Heart left ventricle (tissue), 16 donors: ENCODE results near the gene CKM. TPM values are rescaled to one million over a fixed set of nuclear protein-coding genes. Genes with fewer than 3 reads are reported as not detected.

Experiments
- ATAC-seq, 4 donors: fragments of 200-7000 bp; cut with Tn5 transposase; one replicate each; pipeline ENCODE4 v1.9.1; 2020 to 2022; ENCODE audit warnings: moderate library complexity in 4 of 4, mild to moderate bottlenecking in 3 of 4, moderate number of reproducible peaks in 1 of 4
- DNase-seq, 5 donors: peaks; one replicate each; pipeline ENCODE4 v3.0.0-alpha.2; 2020
- H3K27ac ChIP-seq, 12 donors: fragments of 200-600 bp; sonication (generic) in 4 of 12; one replicate each; pipeline versions ENCODE4 v1.5.0 to v1.8.0; 2016 to 2022; ENCODE audit warnings: mild to moderate bottlenecking in 2 of 12
- H3K27me3 ChIP-seq, 9 donors: fragments of 200-600 bp; sonication (generic) in 2 of 9; one replicate each; pipeline versions ENCODE4 v1.5.1 to v1.8.0; 2016 to 2022; ENCODE audit warnings: mild to moderate bottlenecking in 3 of 9
- H3K36me3 ChIP-seq, 9 donors: fragments of 200-600 bp; sonication (generic) in 2 of 9; one replicate each; pipeline versions ENCODE4 v1.5.0 to v1.8.0; 2018 to 2022; ENCODE audit warnings: mild to moderate bottlenecking in 2 of 9
- H3K4me1 ChIP-seq, 12 donors: fragments of 200-600 bp; sonication (generic) in 4 of 12; one replicate each; pipeline versions ENCODE4 v1.5.0 to v1.8.0; 2016 to 2022; ENCODE audit warnings: mild to moderate bottlenecking in 3 of 12
- H3K4me3 ChIP-seq, 12 donors: fragments of 200-600 bp; sonication (generic) in 4 of 12; one replicate each; pipeline versions ENCODE4 v1.5.0 to v1.8.0; 2017 to 2022; ENCODE audit warnings: mild to moderate bottlenecking in 9 of 12, moderate library complexity in 4 of 12
- H3K9me3 ChIP-seq, 12 donors: fragments of 200-600 bp; sonication (generic) in 4 of 12; one replicate each; pipeline versions ENCODE4 v1.5.0 to v1.8.0; 2016 to 2022; ENCODE audit warnings: mild to moderate bottlenecking in 1 of 12
- CTCF ChIP-seq, 12 donors: fragments of 200-600 bp; sonication (generic) in 4 of 12; IDR thresholded peaks; one replicate each; pipeline versions ENCODE4 v1.5.0 to v1.8.0; 2018 to 2022; ENCODE audit warnings: antibody characterized with exemption in 12 of 12, mild to moderate bottlenecking in 5 of 12
- POLR2A ChIP-seq, 2 donors: fragments of 450-650 bp; IDR thresholded peaks; one replicate each; pipeline ENCODE4 v1.6.1; 2017; ENCODE audit warnings: antibody characterized with exemption in 2 of 2, mild to moderate bottlenecking in 2 of 2, moderate library complexity in 2 of 2
- WGBS, 4 donors: extraction: QIAGEN DNeasy Blood & Tissue Kit in 2 of 4; methylation state at CpG; one replicate each; pipeline versions ENCODE4 v1.1.5 to v1.1.7; 2013 to 2018; 5-methylcytosine and 5-hydroxymethylcytosine counted together
- intact Hi-C, 10 donors: fragments of 100-400 bp; cut with DNase I; formaldehyde crosslinking; loops; one replicate each; pipeline versions ENCODE4 v1.11.1 to v1.14.2; 2022
- polyA plus RNA-seq, 2 donors: library from polyadenylated mRNA; stranded (reverse); fragments of 200-250 nt; gene quantifications; one replicate each; pipeline ENCODE4 v1.2.3, GENCODE V29; 2013
- total RNA-seq, 9 donors: library from RNA; depleted of rRNA in 2 of 9; stranded (reverse); fragments of >200 nt in 2 of 9; fragmentation: NEBNext Ultra II Directional in 3 of 9; extraction: Animal tissue kit (Norgen Biotek cat#: 25700) in 3 of 9; gene quantifications; one replicate each; pipeline versions ENCODE4 v1.1.0 to v1.2.4, GENCODE V29; 2016 to 2023
- donor health status: ischemic (EF 13 %, LVEDD 7.1; RV severe dilation, severe dysfunction).
- donor health status: healthy with polysubstance abuse.
- donor health status: DM: no; HTN: yes; CAD: no.
- donor health status: DM: no; HTN: no; CAD: no.
- donor health status: ischemic (EF 25% LVEDD 6.9; RV normal size, moderate dysfunction).
- donor health status: ischemic (EF 25% LVEDD 5.7; RV mildly dilated, moderate dysfunction).
- donor health status: healthy.
- donor health status: DM: yes; HTN: yes; CAD: no.
- donor health status: ischemic (EF 35%, LVEDD 5.7; RV mildly dilated, moderate dysfunction).
- donor health status: nonischemic (EF 11% LVEDD 7.7; RV severe dilation, severe dysfunction).
- donor health status: DM: yes; HTN: yes; CAD: no.
- donor health status: PGD.
- donor health status: ischemic (EF 29% LVEDD 5.4; RV normal size, mild dysfunction).
- donor health status: nonischemic (EF 23%, LVEDD 6.1; RV moderate dilation, normal function).

Gene CKM
- total and polyA plus RNA-seq, 11 donors: 1,885 to 11,128 (median 3,786) TPM

GRCh38 chr19:45349126-45349415 lies 26.4 kb upstream of the CKM start:
- DNase-seq (no peak), ATAC-seq (no peak)
- Histone ChIP-seq H3K27me3 (peaks cover 0 to 24% (median 7%) of the 10 kb centered on the region in 9 donors), H3K36me3 (peaks cover 0 to 32% (median 18%) of the 10 kb centered on the region in 9 donors), H3K27ac (no peak overlapping the region), H3K4me3 (no peak overlapping the region), H3K4me1 (no peaks in the 10 kb centered on the region), H3K9me3 (no peaks in the 10 kb centered on the region)
- intact Hi-C loops: loop anchor here in 1 of 10 donors (10.0 kb wide), 2 partner anchors 154 to 444 kb away; partner anchors contain the start of gene APOE
- TF ChIP-seq POLR2A (IDR thresholded peaks at IDR 0.05) (no peak), CTCF (IDR thresholded peaks at IDR 0.05) (no peak)
- WGBS, 4 donors: 51 to 76% (median 69%) methylated on average over 3 of the region's 3 CpGs

- TF ChIP-seq POLR2A (IDR thresholded peaks at IDR 0.05): no peak
- TF ChIP-seq CTCF (IDR thresholded peaks at IDR 0.05): no peak
- H3K9me3 ChIP-seq: no peaks in the 10 kb centered on the region
- no peak overlapping the region for H3K4me3 ChIP-seq
- no peak for ATAC-seq
- H3K27ac ChIP-seq: no peak overlapping the region
- 75 to 81% (median 78%) methylated on average over 9 to 23 of the region's 23 CpGs for WGBS, 4 donors
- H3K4me1 ChIP-seq: no peaks in the 10 kb centered on the region
- H3K27me3 ChIP-seq: peaks cover 0 to 24% (median 7%) of the 10 kb centered on the region in 9 donors
- DNase-seq: no peak
- peaks cover 0 to 28% (median 16%) of the 10 kb centered on the region in 9 donors for H3K36me3 ChIP-seq
- intact Hi-C loops: loop anchor here in 1 of 10 donors (10.0 kb wide), 2 partner anchors 154 to 444 kb away; partner anchors contain the start of gene APOE
Observed at GRCh38 chr19:45348367-45349125, 25.9 kb upstream of the CKM start.

- Histone ChIP-seq H3K27me3 (peaks cover 0 to 24% (median 7%) of the 10 kb centered on the region in 9 donors), H3K36me3 (peaks cover 0 to 21% (median 10%) of the 10 kb centered on the region in 9 donors), H3K4me1 (no peaks in the 10 kb centered on the region), H3K27ac (no peak overlapping the region), H3K9me3 (no peaks in the 10 kb centered on the region), H3K4me3 (no peak overlapping the region)
- ATAC-seq (peak in 1 of 4 donors; percentile 15), DNase-seq (no peak)
- intact Hi-C loops: loop anchor here in 1 of 10 donors (10.0 kb wide), 2 partner anchors 153 to 443 kb away; partner anchors contain the start of gene APOE
- TF ChIP-seq POLR2A (IDR thresholded peaks at IDR 0.05): no peak
- no peak for TF ChIP-seq CTCF (IDR thresholded peaks at IDR 0.05)
- WGBS, 4 donors: 64 to 72% (median 71%) methylated on average over 15 to 25 of the region's 25 CpGs
Observed at GRCh38 chr19:45347570-45348366, 25.1 kb upstream of the CKM start.

- no peaks in the 10 kb centered on the region for H3K4me1 ChIP-seq
- TF ChIP-seq POLR2A (IDR thresholded peaks at IDR 0.05) (no peak), CTCF (IDR thresholded peaks at IDR 0.05) (no peak)
- no peaks in the 10 kb centered on the region for H3K9me3 ChIP-seq
- 11 to 30% (median 25%) methylated on average over 8 to 27 of the region's 27 CpGs for WGBS, 4 donors
- intact Hi-C loops: loop anchor here in 1 of 10 donors (10.0 kb wide), 2 partner anchors 152 to 442 kb away; partner anchors contain the start of gene APOE
- H3K4me3 ChIP-seq: no peak overlapping the region
- no peak for DNase-seq
- no peak for ATAC-seq
- H3K27me3 ChIP-seq: peaks cover 0 to 24% (median 7%) of the 10 kb centered on the region in 9 donors
- H3K27ac ChIP-seq: no peak overlapping the region
- peaks cover 0 to 8% (median 1%) of the 10 kb centered on the region in 9 donors for H3K36me3 ChIP-seq
Observed at GRCh38 chr19:45346449-45346848, 23.8 kb upstream of the CKM start.
